ENCODE measurements around the gene MTX2. TPM values are rescaled to one million over a fixed set of nuclear protein-coding genes. Genes with fewer than 3 reads are reported as not detected.

Gene MTX2
- total RNA-seq, 1 experiment from 2014 or later, result 28.7 TPM

- in situ Hi-C loops (cut with HindIII; ENCODE audit: low pct_unique_long_range_greater_than_20kb, low sequenced_read_pairs), result no loop called here
- peaks cover 3% of the 10 kb centered on the region; the same call in 1 of the 2 replicates for H3K36me3 ChIP-seq (ENCODE audit: control insufficient read depth, insufficient read depth, low read length)
- no peak overlapping the region for H3K4me3 ChIP-seq (ENCODE audit: low read depth in 2 of 2, low read length in 2 of 2)
- no peaks in the 10 kb centered on the region for H3K9me3 ChIP-seq (ENCODE audit: control insufficient read depth, insufficient read depth, low read depth, low read length)
- TF ChIP-seq REST (IDR thresholded peaks at IDR 0.05; ENCODE audit: insufficient read depth in 1 of 2, low read depth in 2 of 2, low read length in 1 of 2) (no peak), CTCF (IDR thresholded peaks at IDR 0.05) (no peak), TCF7L2 (IDR thresholded peaks at IDR 0.05; ENCODE audit: low read depth, low read length) (no peak), POLR2AphosphoS5 (IDR thresholded peaks at IDR 0.05; ENCODE audit: low read depth, low read length) (no peak), SIN3A (IDR thresholded peaks at IDR 0.05; ENCODE audit: borderline replicate concordance, insufficient read depth, low read depth, low read length) (no peak)
- no peaks in the 10 kb centered on the region for H3K27me3 ChIP-seq (ENCODE audit: control insufficient read depth, insufficient read depth, low read length)
- DNase-seq (ENCODE audit: low read depth, low spot score), result no peak
- ChIA-PET CTCF (no interaction called here), POLR2A (no interaction called here)
- H3K4me1 ChIP-seq (ENCODE audit: control insufficient read depth, insufficient read depth, low read length), result no peaks in the 10 kb centered on the region
- no peak for ATAC-seq
- no peak overlapping the region for H3K27ac ChIP-seq (ENCODE audit: low read length)
- intact Hi-C loops (cut with micrococcal nuclease; ENCODE audit: unreplicated experiment), result no loop called here
- no TSS peak for BruUV-seq (replicated peaks)
Measured at GRCh38 chr2:176334729-176335128, 65.5 kb downstream of the MTX2 start.

GRCh38 chr2:176338395-176338794 is 69.2 kb downstream of the MTX2 start:
- POLR2A ChIA-PET, result no interaction called here
- Histone ChIP-seq H3K4me3 (ENCODE audit: low read depth in 2 of 2, low read length in 2 of 2) (no peak overlapping the region), H3K36me3 (ENCODE audit: control insufficient read depth, insufficient read depth, low read length) (peaks cover 3% of the 10 kb centered on the region; the same call in 1 of the 2 replicates), H3K27ac (ENCODE audit: low read length) (no peak overlapping the region), H3K4me1 (ENCODE audit: control insufficient read depth, insufficient read depth, low read length) (no peaks in the 10 kb centered on the region), H3K27me3 (ENCODE audit: control insufficient read depth, insufficient read depth, low read length) (no peaks in the 10 kb centered on the region), H3K9me3 (ENCODE audit: control insufficient read depth, insufficient read depth, low read depth, low read length) (no peaks in the 10 kb centered on the region)
- CTCF ChIA-PET, result no interaction called here
- in situ Hi-C loops (cut with HindIII; ENCODE audit: low pct_unique_long_range_greater_than_20kb, low sequenced_read_pairs) (no loop called here), intact Hi-C loops (cut with micrococcal nuclease; ENCODE audit: unreplicated experiment) (no loop called here)
- ATAC-seq, result no peak
- BruUV-seq (replicated peaks), result no TSS peak
- DNase-seq (ENCODE audit: low read depth, low spot score), result no peak
- no peak for TF ChIP-seq REST (IDR thresholded peaks at IDR 0.05; ENCODE audit: insufficient read depth in 1 of 2, low read depth in 2 of 2, low read length in 1 of 2)
- no peak for TF ChIP-seq TCF7L2 (IDR thresholded peaks at IDR 0.05; ENCODE audit: low read depth, low read length)
- TF ChIP-seq CTCF (IDR thresholded peaks at IDR 0.05), result no peak
- no peak for TF ChIP-seq SIN3A (IDR thresholded peaks at IDR 0.05; ENCODE audit: borderline replicate concordance, insufficient read depth, low read depth, low read length)
- no peak for TF ChIP-seq POLR2AphosphoS5 (IDR thresholded peaks at IDR 0.05; ENCODE audit: low read depth, low read length)

Measured in Panc1 (cell line).